GM19023 (cell line): ENCODE results near the gene PKN2.

ENCODE experiments used
- ATAC-seq: cut with Tn5 transposase; IDR thresholded peaks from one replicate; pipeline ENCODE4 v1.9.1; 2021; ENCODE audit warnings: mild to moderate bottlenecking, moderate library complexity; ENCODE audit not compliant: unreplicated experiment

Gene PKN2

DNA sequence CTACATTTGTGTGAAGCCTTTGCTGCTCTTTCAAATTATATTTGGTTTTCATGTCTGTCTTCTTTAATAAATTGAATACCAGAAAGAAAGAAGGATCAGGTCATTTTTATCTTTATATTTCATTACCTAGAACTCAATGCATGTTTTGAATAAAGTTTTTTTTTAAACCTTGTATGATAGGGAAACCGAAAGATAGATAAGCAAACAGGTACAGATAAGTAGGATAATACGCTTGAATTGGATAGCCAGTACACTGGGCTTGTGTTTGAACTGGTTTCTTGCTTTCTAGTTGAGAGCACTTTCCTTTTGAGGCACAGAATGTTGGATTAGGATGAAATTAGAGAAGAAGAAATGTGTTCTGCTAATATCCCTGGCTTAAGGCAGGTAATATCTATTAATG lies 46.9 kb downstream of the PKN2 start:
- ATAC-seq, result no peak

DNA sequence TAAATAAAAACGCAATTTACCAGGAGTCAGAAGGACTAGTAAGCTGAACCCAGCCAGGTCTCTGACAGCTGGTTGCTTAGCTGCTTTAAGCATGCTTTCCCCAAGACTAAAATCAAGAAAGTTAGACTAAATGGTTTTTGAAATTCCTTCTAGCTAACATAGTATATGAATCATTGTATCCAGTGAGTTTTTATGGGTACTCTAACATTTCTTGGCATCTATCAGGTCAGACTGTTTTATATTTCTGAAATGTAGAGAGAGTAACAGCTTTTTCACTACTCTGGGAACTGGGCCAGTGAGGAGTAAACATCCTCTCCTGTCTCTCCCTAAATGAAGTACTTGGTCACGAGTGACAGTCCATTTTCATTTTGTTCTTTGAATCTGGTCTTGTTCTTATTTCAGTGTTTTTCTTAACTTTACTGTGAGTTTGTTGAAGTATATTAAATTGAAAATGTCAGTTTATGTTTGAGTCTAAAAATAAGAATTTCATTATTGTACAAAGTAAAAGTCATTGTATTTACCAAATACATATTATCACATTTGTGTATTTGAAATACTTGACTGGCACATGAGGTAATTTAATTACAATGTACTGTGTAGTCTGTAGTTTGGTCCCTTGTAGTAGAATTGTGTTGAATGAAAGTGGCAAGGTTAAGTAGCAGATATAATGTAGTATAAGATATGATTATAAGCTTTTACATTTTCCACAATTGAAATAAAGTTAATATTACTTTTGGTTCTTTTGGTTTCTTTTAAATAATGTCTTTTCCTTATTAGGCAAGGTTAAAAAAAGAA lies 47.6 kb downstream of the PKN2 start:
- ATAC-seq, result no peak

- no peak for ATAC-seq
Measured at GRCh38 chr1:88735382-88735781, 51.3 kb downstream of the PKN2 start.

- ATAC-seq, result no peak
Measured at GRCh38 chr1:88735909-88736308, 51.8 kb downstream of the PKN2 start.

- no peak for ATAC-seq
Measured at GRCh38 chr1:88736633-88737248, 52.7 kb downstream of the PKN2 start.

GRCh38 chr1:88737338-88737927 lies 53.4 kb downstream of the PKN2 start:
- ATAC-seq, result no peak

DNA sequence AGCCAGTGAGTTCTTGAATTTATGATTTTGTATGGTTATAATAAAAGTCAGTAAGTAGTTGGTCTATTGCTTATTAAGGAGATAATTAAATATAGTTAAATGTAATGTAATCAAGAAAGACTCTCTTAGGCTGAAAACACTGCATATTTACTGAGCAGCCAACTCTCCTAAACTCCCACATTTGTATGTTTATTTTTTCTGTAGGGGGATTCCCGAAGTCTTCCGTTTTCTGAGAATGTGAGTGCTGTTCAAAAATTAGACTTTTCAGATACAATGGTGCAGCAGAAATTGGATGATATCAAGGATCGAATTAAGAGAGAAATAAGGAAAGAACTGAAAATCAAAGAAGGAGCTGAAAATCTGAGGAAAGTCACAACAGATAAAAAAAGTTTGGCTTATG lies 56.7 kb downstream of the PKN2 start:
- ATAC-seq, result no peak

DNA sequence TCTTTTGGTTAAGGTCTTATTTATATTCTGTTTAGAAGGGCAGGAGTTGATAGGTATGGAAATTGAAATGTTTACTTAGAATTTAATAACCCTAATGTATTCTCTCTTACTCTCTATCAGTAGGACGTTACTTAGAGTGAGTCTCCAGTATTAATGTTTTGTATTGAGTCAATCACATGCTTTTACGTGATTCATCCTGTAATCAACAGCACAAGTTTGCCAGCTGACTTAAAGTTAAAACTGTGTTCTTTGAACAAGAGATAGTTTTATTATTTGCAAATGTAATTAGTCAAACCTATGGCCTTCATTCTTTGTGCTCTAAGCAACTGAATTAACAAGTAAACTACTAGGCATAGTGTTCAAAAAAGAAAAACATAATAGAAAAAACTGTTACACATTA lies 57.3 kb downstream of the PKN2 start:
- no peak for ATAC-seq

GRCh38 chr1:88742531-88742930 lies 58.5 kb downstream of the PKN2 start:
- no peak for ATAC-seq

GRCh38 chr1:88744142-88744541 lies 60.1 kb downstream of the PKN2 start:
- ATAC-seq, result no peak

- ATAC-seq, result no peak
Measured at GRCh38 chr1:88746916-88747315, 62.8 kb downstream of the PKN2 start.

GRCh38 chr1:88751714-88752113 lies 67.6 kb downstream of the PKN2 start:
- no peak for ATAC-seq

- ATAC-seq, result no peak
Measured at GRCh38 chr1:88753506-88753905, 69.4 kb downstream of the PKN2 start.

DNA sequence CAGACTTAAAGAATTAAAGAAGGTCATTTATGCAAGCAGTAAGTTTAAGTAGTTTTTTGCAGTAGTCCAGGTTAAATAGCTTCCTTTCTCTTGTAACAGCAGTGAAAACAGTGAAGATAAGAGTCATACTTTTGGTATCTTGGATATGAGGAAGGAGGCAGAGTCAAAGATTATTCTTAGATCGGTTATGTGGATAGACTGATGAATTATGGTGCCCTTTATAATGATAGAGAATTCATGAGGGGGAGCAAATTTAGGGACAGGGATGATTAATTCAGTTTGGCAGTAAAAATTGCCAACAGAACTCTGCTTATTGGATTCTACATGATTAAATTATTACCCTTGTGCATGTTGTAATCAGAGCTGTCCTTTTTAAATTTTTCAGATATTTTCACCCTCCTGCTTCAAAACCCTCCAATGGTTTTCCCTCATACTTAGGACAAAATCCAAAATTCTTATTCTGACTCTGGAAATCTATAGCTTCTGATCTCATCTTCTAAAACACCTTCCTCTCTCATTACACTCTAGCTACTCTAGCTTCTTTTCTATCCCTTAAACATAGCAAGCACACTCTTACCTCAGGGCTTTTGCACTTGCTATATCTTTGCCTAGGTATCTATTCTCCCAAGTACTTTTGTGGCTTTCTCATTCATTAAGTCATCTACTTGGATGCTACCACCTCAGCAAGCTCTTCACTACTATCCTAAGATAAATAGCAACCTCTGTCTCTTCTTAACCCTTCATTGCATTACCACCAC lies 79.8 kb downstream of the PKN2 start:
- ATAC-seq, result no peak

DNA sequence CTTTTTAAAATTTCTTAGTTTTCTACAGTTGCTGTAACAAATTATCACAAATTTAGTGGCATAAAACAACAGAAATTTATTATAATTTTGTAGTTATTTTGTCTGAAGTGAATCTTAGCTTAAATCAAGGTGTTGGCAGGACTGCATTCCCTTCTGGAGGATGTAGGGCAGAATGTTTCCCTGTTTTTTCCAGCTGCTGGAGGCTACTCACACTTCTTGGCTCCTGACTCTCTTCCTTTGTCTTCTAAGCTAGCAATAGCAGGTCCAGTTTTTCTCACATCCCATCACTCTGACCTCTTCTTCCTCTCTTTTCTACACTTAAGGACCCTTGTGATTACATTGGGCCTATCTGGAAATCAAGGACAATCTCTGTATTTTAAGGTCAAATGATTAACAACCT lies 84.1 kb downstream of the PKN2 start:
- ATAC-seq, result no peak

DNA sequence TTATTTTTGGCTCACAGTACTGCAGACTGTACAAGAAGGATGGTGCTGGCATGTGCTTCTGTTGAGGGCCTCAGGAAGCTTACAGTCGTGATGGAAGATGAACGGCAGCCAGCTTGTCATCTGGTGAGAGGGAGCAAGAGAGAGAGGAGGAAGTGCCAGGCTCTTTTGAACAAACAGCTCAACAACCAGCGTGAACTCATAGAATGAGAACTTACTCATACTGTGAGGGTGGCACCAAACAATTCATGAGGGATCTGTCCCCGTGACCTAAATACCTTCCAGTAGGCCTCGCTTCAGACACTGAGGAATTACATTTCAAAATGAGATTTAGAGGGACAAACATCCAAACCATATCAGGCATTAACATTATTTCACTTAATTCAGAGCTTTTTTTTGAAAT lies 84.7 kb downstream of the PKN2 start:
- ATAC-seq, result no peak

DNA sequence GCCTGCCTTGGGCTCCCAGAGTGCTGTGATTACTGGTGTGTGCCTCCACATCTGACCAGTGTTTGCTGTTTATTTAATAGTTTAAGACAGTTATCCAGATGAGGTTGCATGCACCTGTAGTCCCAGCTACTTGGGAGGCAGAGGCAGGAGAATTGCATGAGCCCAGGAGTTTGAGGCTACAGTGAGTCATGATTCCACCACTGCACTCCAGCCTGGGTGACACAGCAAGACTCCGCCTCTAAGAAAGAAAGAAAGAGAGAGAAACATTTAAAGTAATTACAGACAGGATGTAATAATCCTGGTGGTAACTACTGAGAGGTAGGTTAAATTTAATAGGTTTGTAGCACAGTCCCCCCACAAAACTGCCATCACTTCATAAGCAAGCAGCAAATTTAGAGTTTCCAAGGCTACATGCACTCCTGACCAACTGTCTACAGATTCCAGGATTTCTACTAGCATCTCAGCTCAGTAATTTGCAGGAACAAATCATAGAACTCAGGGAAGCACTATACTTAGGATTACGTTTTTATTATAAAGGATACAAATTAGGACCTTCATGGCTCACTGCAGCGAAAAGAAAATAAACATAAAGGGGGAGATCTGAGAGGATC lies 89.6 kb downstream of the PKN2 start:
- ATAC-seq, result no peak

DNA sequence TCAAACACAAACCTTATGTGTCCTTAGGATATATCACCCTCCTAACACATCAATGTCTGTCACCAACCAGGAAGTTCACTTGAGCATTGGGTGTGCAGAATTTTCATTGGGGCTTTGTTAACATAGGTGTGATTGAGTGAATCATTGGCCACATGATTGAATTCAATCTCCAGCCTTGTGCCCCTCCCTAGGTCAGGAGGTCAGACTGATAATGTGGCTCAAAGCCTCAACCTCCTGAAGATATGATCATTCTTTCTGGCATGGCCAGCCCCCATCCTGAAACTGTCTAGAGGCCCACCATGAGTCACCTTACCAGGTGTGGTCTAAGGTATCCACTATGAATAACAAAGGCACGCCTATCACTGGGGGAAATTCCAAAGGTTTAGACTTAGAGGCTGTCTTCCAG lies 90.1 kb downstream of the PKN2 start:
- ATAC-seq, result no peak

DNA sequence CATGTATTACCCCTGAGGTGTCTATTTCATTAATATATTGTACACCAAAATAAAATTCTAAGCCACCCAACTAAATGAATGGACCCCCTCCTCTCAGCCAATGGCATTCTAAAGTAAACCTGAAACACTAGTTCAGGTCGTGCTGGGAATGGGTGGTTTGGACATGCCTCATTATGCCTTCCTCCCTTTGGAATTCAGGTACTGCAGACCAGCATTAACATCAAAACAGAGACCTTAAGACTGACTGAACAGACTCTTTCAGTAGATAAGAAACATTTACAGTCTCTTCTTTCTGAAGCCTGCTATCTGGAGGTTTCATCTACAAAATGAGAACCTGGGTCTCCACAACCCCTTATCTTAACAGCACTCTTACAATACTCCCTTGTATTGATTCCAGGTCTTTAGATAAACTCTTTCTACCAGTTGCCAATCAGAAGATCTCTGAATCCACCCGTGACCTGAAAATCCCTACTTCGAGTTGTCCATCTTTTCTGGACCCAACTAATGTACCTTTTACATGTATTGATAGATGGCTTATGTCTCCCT lies 93.6 kb downstream of the PKN2 start:
- ATAC-seq, result no peak

- ATAC-seq, result no peak
Measured at GRCh38 chr1:88779880-88780279, 95.8 kb downstream of the PKN2 start.

DNA sequence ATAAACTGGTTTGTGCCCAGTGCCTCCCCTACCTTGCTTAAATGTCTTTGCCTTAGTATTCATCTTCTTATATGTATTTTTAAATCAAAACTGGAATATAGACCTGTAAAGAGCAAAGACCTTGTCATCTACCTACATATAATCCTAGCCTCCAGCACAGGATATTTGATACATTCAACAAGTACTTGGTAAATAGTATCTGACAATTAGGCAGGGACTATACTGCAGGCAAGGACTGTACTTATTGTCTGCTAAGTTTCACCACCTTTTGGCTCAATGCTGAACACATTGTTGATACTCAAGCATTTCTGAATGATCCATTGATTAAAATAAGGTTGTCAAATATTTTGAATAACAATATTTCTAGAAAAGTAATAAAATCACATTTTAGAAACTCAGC lies 96.4 kb downstream of the PKN2 start:
- no peak for ATAC-seq
